ENCODE measurements around the gene SOX11. TPM values are rescaled to one million over a fixed set of nuclear protein-coding genes. Genes with fewer than 3 reads are reported as not detected.

SOX11 gene
- total RNA-seq, 3 donors from 2014 or later = 0.12 to 9.5 (median 0.14) TPM

DNA sequence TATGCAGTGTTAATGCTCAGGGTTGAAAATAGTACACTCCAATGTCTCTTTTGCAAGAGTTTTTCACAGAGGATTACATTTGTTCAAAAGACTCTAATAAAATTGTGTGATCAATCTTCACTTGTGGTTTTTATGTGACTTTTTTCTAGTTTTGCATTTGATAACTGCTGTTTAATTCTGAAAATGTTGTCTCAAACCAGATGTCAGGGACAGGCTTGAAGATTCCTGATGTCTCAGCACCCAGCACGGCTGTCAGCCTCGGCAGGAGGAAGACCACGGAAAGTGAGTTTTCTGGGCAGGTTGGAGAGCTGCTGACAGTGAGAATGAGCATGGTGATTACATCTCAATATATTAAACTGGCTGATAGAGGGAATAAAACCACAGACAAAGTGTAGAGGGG, 9.1 kb downstream of the SOX11 start:
- DNase-seq (no peak), ATAC-seq (no peak)
- TF ChIP-seq, protein P1, sequence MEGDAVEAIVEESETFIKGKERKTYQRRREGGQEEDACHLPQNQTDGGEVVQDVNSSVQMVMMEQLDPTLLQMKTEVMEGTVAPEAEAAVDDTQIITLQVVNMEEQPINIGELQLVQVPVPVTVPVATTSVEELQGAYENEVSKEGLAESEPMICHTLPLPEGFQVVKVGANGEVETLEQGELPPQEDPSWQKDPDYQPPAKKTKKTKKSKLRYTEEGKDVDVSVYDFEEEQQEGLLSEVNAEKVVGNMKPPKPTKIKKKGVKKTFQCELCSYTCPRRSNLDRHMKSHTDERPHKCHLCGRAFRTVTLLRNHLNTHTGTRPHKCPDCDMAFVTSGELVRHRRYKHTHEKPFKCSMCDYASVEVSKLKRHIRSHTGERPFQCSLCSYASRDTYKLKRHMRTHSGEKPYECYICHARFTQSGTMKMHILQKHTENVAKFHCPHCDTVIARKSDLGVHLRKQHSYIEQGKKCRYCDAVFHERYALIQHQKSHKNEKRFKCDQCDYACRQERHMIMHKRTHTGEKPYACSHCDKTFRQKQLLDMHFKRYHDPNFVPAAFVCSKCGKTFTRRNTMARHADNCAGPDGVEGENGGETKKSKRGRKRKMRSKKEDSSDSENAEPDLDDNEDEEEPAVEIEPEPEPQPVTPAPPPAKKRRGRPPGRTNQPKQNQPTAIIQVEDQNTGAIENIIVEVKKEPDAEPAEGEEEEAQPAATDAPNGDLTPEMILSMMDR (IDR thresholded peaks at IDR 0.05) = no peak
- Histone ChIP-seq H3K9me3 (no peaks in the 10 kb centered on the region), H3K4me1 (ENCODE audit: low read depth) (no peaks in the 10 kb centered on the region), H3K4me3 (no peak overlapping the region), H3K36me3 (ENCODE audit: low read depth) (no peaks in the 10 kb centered on the region)
- intact Hi-C loops (cut with DNase I, micrococcal nuclease) = no loop called here

DNA sequence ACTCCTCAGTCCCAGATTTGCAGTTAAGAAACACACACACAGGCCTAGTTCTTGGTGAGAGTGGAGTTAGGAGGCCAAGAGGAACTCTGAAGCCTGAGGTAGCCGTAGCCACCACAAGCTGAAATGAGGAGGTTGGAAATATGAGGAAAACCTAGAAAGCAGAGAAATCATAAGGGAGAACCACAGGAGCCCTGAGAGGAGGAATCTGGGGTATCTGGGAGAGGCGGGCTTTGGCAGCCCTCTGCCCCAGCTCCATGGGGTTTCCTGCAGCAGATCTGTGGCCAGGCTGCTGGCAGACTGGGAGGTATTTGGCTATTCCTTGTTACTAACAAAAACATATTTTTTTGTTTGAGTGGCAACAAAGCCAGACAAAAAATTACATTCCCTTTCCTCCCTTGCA, 11.0 kb downstream of the SOX11 start:
- ATAC-seq = no peak
- TF ChIP-seq, protein P1 (IDR thresholded peaks at IDR 0.05) = no peak
- DNase-seq = no peak

DNA sequence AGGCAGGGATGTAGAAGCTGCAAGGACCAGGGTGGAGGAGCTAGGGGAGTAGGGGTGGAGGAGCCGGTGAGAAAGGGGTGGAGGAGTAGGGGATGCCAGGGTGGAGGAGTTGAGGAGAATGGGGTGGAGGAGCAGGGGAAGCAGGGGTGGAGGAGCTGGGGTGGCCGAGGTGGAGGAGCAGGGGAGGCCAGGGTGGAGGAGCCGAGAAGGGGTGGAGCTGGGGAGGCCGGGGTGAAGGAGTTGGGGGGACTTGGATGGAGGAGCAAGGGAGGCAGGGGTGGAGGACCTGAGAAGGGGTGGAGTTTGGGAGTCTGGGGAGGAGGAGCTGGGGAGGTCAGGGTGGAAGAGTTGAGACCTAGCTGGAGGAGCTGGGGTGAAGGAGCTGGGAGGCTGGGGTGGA, 13.3 kb downstream of the SOX11 start:
- TF ChIP-seq, protein P1 (IDR thresholded peaks at IDR 0.05) = no peak
- Histone ChIP-seq H3K9me3 (peaks cover 3% of the 10 kb centered on the region), H3K36me3 (ENCODE audit: low read depth) (no peaks in the 10 kb centered on the region), H3K4me3 (no peak overlapping the region), H3K4me1 (ENCODE audit: low read depth) (no peaks in the 10 kb centered on the region)
- ATAC-seq (no peak), DNase-seq (no peak)
- intact Hi-C loops (cut with DNase I, micrococcal nuclease) = no loop called here

More for the DNA sequence above, 11.0 kb downstream of the SOX11 start:
- H3K4me1 ChIP-seq (ENCODE audit: low read depth) = no peaks in the 10 kb centered on the region
- H3K9me3 ChIP-seq = peaks cover 3% of the 10 kb centered on the region
- H3K36me3 ChIP-seq (ENCODE audit: low read depth) = no peaks in the 10 kb centered on the region
- intact Hi-C loops (cut with DNase I, micrococcal nuclease) = no loop called here
- no peak overlapping the region for H3K4me3 ChIP-seq

DNA sequence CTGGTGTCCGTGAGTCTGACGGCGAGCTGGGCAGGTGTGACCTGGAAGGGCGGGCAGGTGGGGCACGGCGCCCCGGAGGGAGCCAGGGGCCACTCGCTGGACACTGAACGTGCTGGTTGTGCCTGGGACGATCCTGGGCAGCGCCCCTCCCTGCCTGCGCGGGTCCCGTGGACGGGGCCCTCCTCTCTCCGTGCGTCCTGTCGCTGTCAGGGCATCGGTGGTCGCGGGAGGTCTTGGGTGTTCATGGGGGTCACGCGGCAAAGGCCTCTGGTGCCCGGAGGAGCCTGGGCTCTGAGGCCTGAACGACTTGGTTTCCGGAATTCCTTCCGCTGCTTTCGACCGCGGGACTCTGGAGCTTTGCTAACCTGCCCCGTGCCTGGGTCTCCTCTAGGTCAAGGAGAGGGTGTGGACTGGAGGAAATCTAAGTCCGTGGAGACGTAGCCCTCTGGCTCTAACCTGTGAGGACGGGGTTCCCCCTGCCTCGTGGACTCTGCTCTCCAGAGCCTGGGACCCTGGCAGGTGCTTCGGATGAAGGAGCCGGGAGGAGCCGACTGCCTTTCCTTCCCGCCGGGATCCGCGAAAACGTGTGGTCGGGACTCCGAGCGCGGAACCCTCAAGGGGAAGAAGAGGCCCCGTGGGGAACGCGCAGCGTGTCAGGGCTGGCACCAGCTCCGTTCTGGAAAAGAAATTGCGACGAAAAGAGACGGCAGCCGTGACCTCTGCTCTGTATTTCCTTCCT, 14.7 kb downstream of the SOX11 start:
- intact Hi-C loops (cut with DNase I, micrococcal nuclease) = no loop called here
- ATAC-seq (no peak), DNase-seq (peak in 1 of 3 donors; percentile 41)
- TF ChIP-seq, protein P1 (IDR thresholded peaks at IDR 0.05) = no peak
- Histone ChIP-seq H3K4me3 (no peak overlapping the region), H3K4me1 (ENCODE audit: low read depth) (no peaks in the 10 kb centered on the region), H3K36me3 (ENCODE audit: low read depth) (no peaks in the 10 kb centered on the region), H3K9me3 (peaks cover 3% of the 10 kb centered on the region)

DNA sequence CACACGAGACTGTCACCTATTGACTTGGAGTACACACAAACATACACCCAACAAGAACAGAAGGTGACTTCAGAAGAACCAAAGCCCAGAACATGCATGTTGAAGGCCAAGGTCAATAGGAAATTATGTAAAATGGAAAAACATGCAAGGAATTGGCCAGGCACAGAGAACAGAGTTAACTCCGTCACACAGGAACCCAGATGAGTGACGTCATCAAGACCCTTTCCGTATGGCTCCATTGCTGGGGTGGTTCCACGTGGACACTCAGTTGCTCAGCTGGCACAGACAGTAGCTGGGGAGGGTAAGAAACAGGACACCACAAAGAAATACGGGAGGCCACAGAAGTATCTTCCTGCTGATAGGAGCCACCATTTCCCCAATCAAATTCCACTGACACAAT, 18.4 kb downstream of the SOX11 start:
- TF ChIP-seq, protein P1 (IDR thresholded peaks at IDR 0.05) = no peak
- no peaks in the 10 kb centered on the region for H3K36me3 ChIP-seq (ENCODE audit: low read depth)
- H3K4me1 ChIP-seq (ENCODE audit: low read depth) = no peaks in the 10 kb centered on the region
- H3K4me3 ChIP-seq = no peak overlapping the region
- no peak for ATAC-seq
- intact Hi-C loops (cut with DNase I, micrococcal nuclease) = no loop called here
- peaks cover 3% of the 10 kb centered on the region for H3K9me3 ChIP-seq
- DNase-seq = no peak
